ENCODE results near the gene LACRT.

Gene LACRT

GRCh38 chr12:54661048-54661447 lies 26.4 kb upstream of the LACRT start:
- Histone ChIP-seq H3K27ac (ENCODE audit: low read depth, low read length, poor library complexity, severe bottlenecking) (no peak overlapping the region), H3K4me2 (ENCODE audit: low read length) (no peak overlapping the region), H3K9ac (ENCODE audit: low read length) (no peak overlapping the region), H3K36me3 (ENCODE audit: insufficient read depth, low read length) (no peaks in the 10 kb centered on the region), H4K20me1 (ENCODE audit: insufficient read depth, low read length) (no peaks in the 10 kb centered on the region), H2AFZ (ENCODE audit: low read length) (no peak overlapping the region), H3K4me3 (ENCODE audit: low read depth, low read length, poor library complexity, severe bottlenecking) (no peak overlapping the region), H3K79me2 (ENCODE audit: insufficient read depth, low read length) (no peaks in the 10 kb centered on the region), H3K9me2 (ENCODE audit: low read depth, low read length) (no peaks in the 10 kb centered on the region), H3K4me1 (ENCODE audit: insufficient read depth, low read length, severe bottlenecking) (no peaks in the 10 kb centered on the region), H3K9me3 (ENCODE audit: low read length) (no peaks in the 10 kb centered on the region), H3K27me3 (ENCODE audit: insufficient read depth, low read length) (no peaks in the 10 kb centered on the region), H3F3A (ENCODE audit: insufficient read depth, low read length) (no peaks in the 10 kb centered on the region)
- TF ChIP-seq EZH2 (IDR thresholded peaks at IDR 0.05; ENCODE audit: borderline replicate concordance, low read length), result no peak
- no peak for TF ChIP-seq CTCF (IDR thresholded peaks at IDR 0.05; ENCODE audit: low read length)

- H3K36me3 ChIP-seq (ENCODE audit: insufficient read depth, low read length), result no peaks in the 10 kb centered on the region
- H3K9ac ChIP-seq (ENCODE audit: low read length), result no peak overlapping the region
- H3K9me3 ChIP-seq (ENCODE audit: low read length), result no peaks in the 10 kb centered on the region
- no peak overlapping the region for H2AFZ ChIP-seq (ENCODE audit: low read length)
- no peak overlapping the region for H3K4me3 ChIP-seq (ENCODE audit: low read depth, low read length, poor library complexity, severe bottlenecking)
- no peaks in the 10 kb centered on the region for H3K79me2 ChIP-seq (ENCODE audit: insufficient read depth, low read length)
- H3K4me2 ChIP-seq (ENCODE audit: low read length), result no peak overlapping the region
- no peaks in the 10 kb centered on the region for H3K27me3 ChIP-seq (ENCODE audit: insufficient read depth, low read length)
- no peaks in the 10 kb centered on the region for H3K9me2 ChIP-seq (ENCODE audit: low read depth, low read length)
- no peak for TF ChIP-seq EZH2 (IDR thresholded peaks at IDR 0.05; ENCODE audit: borderline replicate concordance, low read length)
- no peak for TF ChIP-seq CTCF (IDR thresholded peaks at IDR 0.05; ENCODE audit: low read length)
- no peaks in the 10 kb centered on the region for H3F3A ChIP-seq (ENCODE audit: insufficient read depth, low read length)
- no peaks in the 10 kb centered on the region for H4K20me1 ChIP-seq (ENCODE audit: insufficient read depth, low read length)
- H3K4me1 ChIP-seq (ENCODE audit: insufficient read depth, low read length, severe bottlenecking), result no peaks in the 10 kb centered on the region
- no peak overlapping the region for H3K27ac ChIP-seq (ENCODE audit: low read depth, low read length, poor library complexity, severe bottlenecking)
Observed at GRCh38 chr12:54660320-54660962, 25.7 kb upstream of the LACRT start.

GRCh38 chr12:54658306-54659264 lies 23.9 kb upstream of the LACRT start:
- no peaks in the 10 kb centered on the region for H3K79me2 ChIP-seq (ENCODE audit: insufficient read depth, low read length)
- H3K9me2 ChIP-seq (ENCODE audit: low read depth, low read length), result no peaks in the 10 kb centered on the region
- H4K20me1 ChIP-seq (ENCODE audit: insufficient read depth, low read length), result no peaks in the 10 kb centered on the region
- H3K4me3 ChIP-seq (ENCODE audit: low read depth, low read length, poor library complexity, severe bottlenecking), result no peak overlapping the region
- no peak overlapping the region for H3K4me2 ChIP-seq (ENCODE audit: low read length)
- no peaks in the 10 kb centered on the region for H3F3A ChIP-seq (ENCODE audit: insufficient read depth, low read length)
- H3K9ac ChIP-seq (ENCODE audit: low read length), result no peak overlapping the region
- no peak overlapping the region for H2AFZ ChIP-seq (ENCODE audit: low read length)
- H3K4me1 ChIP-seq (ENCODE audit: insufficient read depth, low read length, severe bottlenecking), result no peaks in the 10 kb centered on the region
- no peaks in the 10 kb centered on the region for H3K27me3 ChIP-seq (ENCODE audit: insufficient read depth, low read length)
- no peaks in the 10 kb centered on the region for H3K36me3 ChIP-seq (ENCODE audit: insufficient read depth, low read length)
- TF ChIP-seq CTCF (IDR thresholded peaks at IDR 0.05; ENCODE audit: low read length) (peak; percentile 64), EZH2 (IDR thresholded peaks at IDR 0.05; ENCODE audit: borderline replicate concordance, low read length) (no peak)
- no peak overlapping the region for H3K27ac ChIP-seq (ENCODE audit: low read depth, low read length, poor library complexity, severe bottlenecking)
- no peaks in the 10 kb centered on the region for H3K9me3 ChIP-seq (ENCODE audit: low read length)

All from OCI-LY1 (cell line).